ENCODE data around the gene GRPEL1.

DNA sequence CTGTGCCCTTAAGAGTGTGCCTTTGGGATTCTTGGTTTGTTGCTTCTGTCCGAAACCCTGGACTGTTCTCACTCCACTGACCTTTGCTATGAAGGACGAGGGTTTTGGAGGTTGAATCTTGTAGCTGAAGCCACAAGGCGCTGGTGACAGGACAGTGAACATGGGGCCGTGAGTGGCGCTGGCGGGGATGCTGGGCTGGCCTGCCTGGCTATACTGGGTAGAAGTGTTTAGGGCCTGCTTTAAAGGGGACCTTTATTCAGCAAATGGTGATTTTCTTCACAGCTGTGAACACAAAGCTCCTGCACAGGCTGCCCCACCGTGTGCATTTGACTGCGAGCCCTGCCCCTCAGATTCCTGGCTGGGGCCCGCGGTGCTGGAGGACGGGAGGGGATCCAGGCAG is 51.8 kb downstream of the GRPEL1 start:
- TF ChIP-seq CTCF (IDR thresholded peaks at IDR 0.05; ENCODE audit: insufficient read depth, low read depth, low read length) (no peak), EZH2 (IDR thresholded peaks at IDR 0.05; ENCODE audit: insufficient read depth, low read length) (no peak)
